HepG2 (cell line): Measurements from ENCODE around the gene BIRC6. TPM values are rescaled to one million over a fixed set of nuclear protein-coding genes. Genes with fewer than 3 reads are reported as not detected.

Experiments
- ATAC-seq: fragments of 200-7000 bp; cut with Tn5 transposase; 3 replicates; pipeline ENCODE4 v1.9.1; 2020; ENCODE audit warnings: mild to moderate bottlenecking, moderate library complexity
- BruUV-seq: library from RNA; stranded (reverse); fragments of 400-500 nt; replicated peaks from 2 replicates; lab custom pipeline; 2021; lab: Mats Ljungman, UMichigan
- CTCF ChIA-PET: fragments of 300-600 bp; formaldehyde crosslinking; extraction: SDS; loops from one replicate; lab custom pipeline; 2021; ENCODE audit warnings: low total read pairs, inconsistent platforms, low intra/inter-chr PET ratio; lab: Yijun Ruan, JAX
- POLR2A ChIA-PET: fragments of 350-600 bp; sonication (Branson Sonifier 250); formaldehyde crosslinking; loops from one replicate; lab custom pipeline; 2020; ENCODE audit warnings: antibody characterized with exemption, inconsistent platforms; lab: Yijun Ruan, JAX
- DNase-seq: peaks from one replicate; pipeline ENCODE4 v3.0.0-alpha.2; 2015; ENCODE audit warnings: low spot score
- FAIRE-seq: peaks from 3 replicates; lab custom pipeline; 2011; peaks lifted over from hg19 to GRCh38; lab: Jason Lieb, UNC
- H2AFZ ChIP-seq: one replicate; pipeline ENCODE4 v1.6.1; 2011; ENCODE audit warnings: low read length, inconsistent platforms
- H3K27ac ChIP-seq: fragments of 300-600 bp; 3 replicates; pipeline ENCODE4 v1.8.0; 2011; ENCODE audit warnings: mixed run types, mild to moderate bottlenecking, mixed read lengths, low read length, inconsistent platforms; ENCODE audit not compliant: insufficient read depth; ENCODE audit errors: extremely low read length
- H3K27me3 ChIP-seq, 2 experiments: fragments of 200-600 bp in 1 of 2; 2 replicates in 1 of 2; 3 replicates in 1 of 2; pipeline versions ENCODE4 v1.6.0 to v1.8.0; 2011; ENCODE audit warnings: low read length in 2 of 2, mild to moderate bottlenecking in 2 of 2, moderate library complexity in 2 of 2, inconsistent platforms in 1 of 2; ENCODE audit not compliant: insufficient read depth in 2 of 2, control insufficient read depth in 1 of 2
- H3K36me3 ChIP-seq, 2 experiments: fragments of 200-600 bp in 1 of 2; replicated peaks in 1 of 2; 2 replicates in 1 of 2; 3 replicates in 1 of 2; pipeline versions ENCODE4 v1.5.1 to v1.8.0; 2011; ENCODE audit warnings: low read length in 2 of 2, inconsistent platforms in 1 of 2; ENCODE audit not compliant: insufficient read depth in 2 of 2, control insufficient read depth in 1 of 2
- H3K4me1 ChIP-seq: 2 replicates; pipeline ENCODE4 v1.5.1; 2012; ENCODE audit warnings: low read length, inconsistent platforms; ENCODE audit not compliant: insufficient read depth
- H3K4me2 ChIP-seq: 2 replicates; pipeline ENCODE4 v1.6.0; 2011; ENCODE audit warnings: low read depth, low read length, inconsistent platforms
- H3K4me3 ChIP-seq, 3 experiments: fragments of 200-600 bp in 1 of 3; sonication (generic), shearing (Covaris generic) in 1 of 3; replicated peaks in 1 of 3; 2 replicates each; pipeline ENCODE4 v1.5.1; 2011 to 2016; ENCODE audit warnings: low read length in 3 of 3, inconsistent platforms in 2 of 3, low read depth in 2 of 3, mild to moderate bottlenecking in 2 of 3, control low read depth in 1 of 3, mixed read lengths in 1 of 3; ENCODE audit not compliant: insufficient read depth in 1 of 3
- H3K79me2 ChIP-seq: one replicate; pipeline ENCODE4 v1.6.1; 2011; ENCODE audit warnings: low read length, inconsistent platforms; ENCODE audit not compliant: insufficient read depth
- H3K9ac ChIP-seq: 2 replicates; pipeline ENCODE4 v1.6.0; 2011; ENCODE audit warnings: mild to moderate bottlenecking, low read depth, low read length, inconsistent platforms; ENCODE audit not compliant: insufficient read depth
- H3K9me3 ChIP-seq: 2 replicates; pipeline ENCODE4 v1.5.1; 2012; ENCODE audit warnings: mild to moderate bottlenecking, low read length
- H4K20me1 ChIP-seq: 2 replicates; pipeline ENCODE4 v1.6.0; 2011; ENCODE audit warnings: inconsistent platforms, mild to moderate bottlenecking, low read length, moderate library complexity; ENCODE audit not compliant: insufficient read depth
- DPF2 ChIP-seq: sonication (generic); formaldehyde crosslinking; IDR thresholded peaks from 2 replicates; pipeline ENCODE4 v1.4.0; 2020; ENCODE audit warnings: mild to moderate bottlenecking, low read depth, missing genetic modification reagents, borderline replicate concordance
- E2F5 ChIP-seq: sonication (generic); formaldehyde crosslinking; conservative IDR thresholded peaks from 2 replicates; pipeline ENCODE4 v1.4.0; 2020; ENCODE audit warnings: missing genetic modification reagents
- ELF4 ChIP-seq: sonication (generic); formaldehyde crosslinking; IDR thresholded peaks from 2 replicates; pipeline ENCODE4 v1.5.0; 2020; ENCODE audit warnings: missing genetic modification reagents, mild to moderate bottlenecking, moderate library complexity, borderline replicate concordance
- MEIS2 ChIP-seq: sonication (generic); formaldehyde crosslinking; IDR thresholded peaks from 2 replicates; pipeline ENCODE4 v1.9.0; 2021; ENCODE audit warnings: mild to moderate bottlenecking, missing genetic modification reagents
- NCOR1 ChIP-seq: fragments of 200-600 bp; sonication (generic); IDR thresholded peaks from 2 replicates; pipeline ENCODE4 v1.7.0; 2017; ENCODE audit warnings: antibody characterized with exemption, low read length, borderline replicate concordance
- NFKBIZ ChIP-seq: IDR thresholded peaks from 2 replicates; pipeline ENCODE4 v1.6.1; 2018; ENCODE audit warnings: missing genetic modification reagents, missing compliant biosample characterization
- NFRKB ChIP-seq: fragments of 450-650 bp; IDR thresholded peaks from 2 replicates; pipeline ENCODE4 v1.6.1; 2017
- RAD51 ChIP-seq: fragments of 450-650 bp; IDR thresholded peaks from 2 replicates; pipeline ENCODE4 v1.6.1; 2016; ENCODE audit warnings: borderline replicate concordance
- RARG ChIP-seq: sonication (generic); formaldehyde crosslinking; IDR thresholded peaks from 2 replicates; pipeline ENCODE4 v1.4.0; 2020; ENCODE audit warnings: low read depth, mild to moderate bottlenecking, missing genetic modification reagents
- SIX4 ChIP-seq: sonication (generic); formaldehyde crosslinking; IDR thresholded peaks from 2 replicates; pipeline ENCODE4 v1.4.0; 2020; ENCODE audit warnings: missing genetic modification reagents
- SOX5 ChIP-seq: IDR thresholded peaks from 2 replicates; pipeline ENCODE4 v1.6.1; 2016; ENCODE audit warnings: borderline replicate concordance
- SP4 ChIP-seq: sonication (generic); formaldehyde crosslinking; IDR thresholded peaks from 2 replicates; pipeline ENCODE4 v1.8.1; 2023; ENCODE audit warnings: mild to moderate bottlenecking, missing genetic modification reagents
- SSRP1 ChIP-seq: IDR thresholded peaks from 2 replicates; pipeline ENCODE4 v1.6.1; 2016; ENCODE audit warnings: control low read depth
- U2AF2 ChIP-seq: fragments of 200-400 bp; formaldehyde crosslinking; IDR thresholded peaks from 2 replicates; pipeline ENCODE4 v1.6.1; 2017; ENCODE audit warnings: low read depth, mild to moderate bottlenecking, low read length
- WIZ ChIP-seq: sonication (generic); formaldehyde crosslinking; IDR thresholded peaks from 2 replicates; pipeline ENCODE4 v1.5.1; 2020; ENCODE audit warnings: mild to moderate bottlenecking, missing genetic modification reagents
- ZKSCAN1 ChIP-seq: fragments of 150-350 bp; IDR thresholded peaks from 2 replicates; pipeline ENCODE4 v1.6.1; 2014; ENCODE audit warnings: low read length
- ZMYM4 ChIP-seq: sonication (generic); formaldehyde crosslinking; IDR thresholded peaks from 2 replicates; pipeline ENCODE4 v1.8.1; 2023; ENCODE audit warnings: mild to moderate bottlenecking, missing genetic modification reagents
- ZNF329 ChIP-seq: sonication (generic); formaldehyde crosslinking; IDR thresholded peaks from 2 replicates; pipeline ENCODE4 v1.9.0; 2021; ENCODE audit warnings: low read depth, mild to moderate bottlenecking, missing genetic modification reagents
- ZNF343 ChIP-seq: sonication (generic); formaldehyde crosslinking; IDR thresholded peaks from 2 replicates; pipeline ENCODE4 v1.4.0; 2020; ENCODE audit warnings: mild to moderate bottlenecking, missing genetic modification reagents
- ZNF563 ChIP-seq: sonication (generic); formaldehyde crosslinking; IDR thresholded peaks from 2 replicates; pipeline ENCODE4 v1.8.0; 2022; ENCODE audit warnings: mild to moderate bottlenecking, moderate library complexity, missing genetic modification reagents
- ZNF792 ChIP-seq: IDR thresholded peaks from 2 replicates; pipeline ENCODE4 v1.6.1; 2016
- WGBS: methylation state at CpG from one replicate; pipeline ENCODE4 v1.1.6; 2017; ENCODE audit warnings: low lambda C conversion rate; 5-methylcytosine and 5-hydroxymethylcytosine counted together
- in situ Hi-C: cut with HindIII; loops from 2 replicates; pipeline ENCODE4 v1.10.0; 2017; ENCODE audit warnings: low pct_unique_long_range_greater_than_20kb; ENCODE audit not compliant: extremely low pct_ligation_motif_present
- intact Hi-C: fragments of 100-400 bp; cut with micrococcal nuclease; formaldehyde crosslinking; loops from one replicate; pipeline ENCODE4 v1.10.0; 2022; ENCODE audit not compliant: unreplicated experiment
- polyA plus RNA-seq, 8 experiments: library from polyadenylated mRNA; depleted of rRNA in 3 of 8; stranded (reverse) in 7 of 8; unstranded in 1 of 8; fragments of >200 nt; fragmentation: Illumina TruSeq in 4 of 8; extraction: Trizol in 4 of 8; gene quantifications; 2 replicates each; pipeline versions ENCODE4 v1.2.1 to v1.2.3, GENCODE V29; 2011 to 2016; ENCODE audit warnings: low read depth in 4 of 8, missing spikeins in 1 of 8, mixed read lengths in 1 of 8; ENCODE audit not compliant: insufficient read depth in 1 of 8
- total RNA-seq, 5 experiments: library from RNA; depleted of rRNA; stranded (reverse); fragments of >200 nt; fragmentation: Illumina TruSeq; extraction: Trizol; gene quantifications; 2 replicates each; pipeline ENCODE4 v1.2.3, GENCODE V29; 2016; ENCODE audit warnings: low read depth in 1 of 5

BIRC6 gene
- total and polyA plus RNA-seq, 2 of the 13 experiments (the other 11 are each of a cell fraction or from before 2014, with no cell fraction given): 65.6 to 120 TPM

GRCh38 chr2:32632089-32632488 is 275.3 kb downstream of the BIRC6 start:
- no TSS peak for BruUV-seq
- H2AFZ ChIP-seq: no peak overlapping the region
- intact Hi-C loops: no loop called here
- DNase-seq (no peak), ATAC-seq (no peak), FAIRE-seq (no peak)
- WGBS: 93% methylated on average over 5 of the region's 5 CpGs
- H3K4me1 ChIP-seq: peaks cover 25% of the 10 kb centered on the region
- no peaks in the 10 kb centered on the region for H3K9me3 ChIP-seq
- in situ Hi-C loops: no loop called here
- no peak overlapping the region for H3K4me2 ChIP-seq
- no peaks in the 10 kb centered on the region for H4K20me1 ChIP-seq
- H3K36me3 ChIP-seq: peaks cover 4 to 41% of the 10 kb centered on the region in 2 experiments
- ChIA-PET POLR2A (no interaction called here), CTCF (no interaction called here)
- H3K27ac ChIP-seq: no peak overlapping the region
- TF ChIP-seq SIX4 (CRISPR knock-in tag) (no peak), NFKBIZ (CRISPR knock-in tag) (no peak), NFRKB (no peak), E2F5 (CRISPR knock-in tag) (no peak), SOX5 (no peak), RARG (CRISPR knock-in tag) (no peak)
- peaks cover 0 to 4% of the 10 kb centered on the region in 2 experiments; a peak in 1 of 5 replicates for H3K27me3 ChIP-seq
- no peak overlapping the region for H3K9ac ChIP-seq
- H3K79me2 ChIP-seq: peaks cover 7% of the 10 kb centered on the region
- no peak overlapping the region for H3K4me3 ChIP-seq

- intact Hi-C loops: no loop called here
- H3K4me3 ChIP-seq: no peak overlapping the region
- CTCF ChIA-PET: no interaction called here
- TF ChIP-seq SSRP1 (CRISPR knock-in tag): no peak
- TF ChIP-seq ELF4 (CRISPR knock-in tag): no peak
- TF ChIP-seq MEIS2 (CRISPR knock-in tag): no peak
- no peak for TF ChIP-seq SP4 (CRISPR knock-in tag)
- no peak for TF ChIP-seq RAD51
- no peak for TF ChIP-seq ZKSCAN1
- no peak for TF ChIP-seq ZNF329
- no peak for TF ChIP-seq U2AF2
- no peak for TF ChIP-seq WIZ (CRISPR knock-in tag)
- no peak for TF ChIP-seq ZMYM4
- TF ChIP-seq DPF2 (CRISPR knock-in tag): no peak
- TF ChIP-seq ZNF563 (CRISPR knock-in tag): no peak
- TF ChIP-seq ZNF343: no peak
- no peak for TF ChIP-seq ZNF792 (CRISPR knock-in tag)
- TF ChIP-seq NCOR1: no peak
Measured at GRCh38 chr2:32633040-32633439, 276.2 kb downstream of the BIRC6 start.

More at GRCh38 chr2:32633040-32633439, 276.2 kb downstream of the BIRC6 start:
- no TSS peak for BruUV-seq
- no peaks in the 10 kb centered on the region for H4K20me1 ChIP-seq
- peaks cover 7% of the 10 kb centered on the region for H3K79me2 ChIP-seq
- H3K4me2 ChIP-seq: no peak overlapping the region
- no peak overlapping the region for H3K9ac ChIP-seq
- no peak for FAIRE-seq
- H3K9me3 ChIP-seq: no peaks in the 10 kb centered on the region
- ATAC-seq: no peak
- H2AFZ ChIP-seq: no peak overlapping the region
- in situ Hi-C loops: no loop called here
- peaks cover 4 to 47% of the 10 kb centered on the region in 2 experiments for H3K36me3 ChIP-seq
- POLR2A ChIA-PET: no interaction called here
- 94% methylated on average over 3 of the region's 3 CpGs for WGBS
- no peak for DNase-seq
- peaks cover 19% of the 10 kb centered on the region for H3K4me1 ChIP-seq
- peaks cover 0 to 4% of the 10 kb centered on the region in 2 experiments; a peak in 1 of 5 replicates for H3K27me3 ChIP-seq
- no peak overlapping the region for H3K27ac ChIP-seq
